GM12878 (cell line): Measurements from ENCODE around the gene ENTPD6. TPM values are rescaled to one million over a fixed set of nuclear protein-coding genes. Genes with fewer than 3 reads are reported as not detected.

ENCODE experiments used
- ATAC-seq: fragments of 200-7000 bp; cut with Tn5 transposase; 3 replicates; pipeline ENCODE4 v1.9.1; 2020; ENCODE audit warnings: mild to moderate bottlenecking, moderate library complexity
- BruUV-seq: library from RNA; stranded (reverse); fragments of 400-500 nt; replicated peaks from 2 replicates; lab custom pipeline; 2021; lab: Mats Ljungman, UMichigan
- CTCF ChIA-PET: fragments of 300-600 bp; sonication (Branson Sonifier 250); formaldehyde crosslinking; extraction: SDS; loops from one replicate; lab custom pipeline; 2021; ENCODE audit warnings: inconsistent platforms; lab: Yijun Ruan, JAX
- POLR2A ChIA-PET: fragments of 350-600 bp; formaldehyde crosslinking; extraction: SDS; loops from one replicate; lab custom pipeline; 2021; ENCODE audit warnings: inconsistent platforms; lab: Charles Lee
- RAD21 ChIA-PET: fragments of 300-600 bp; sonication (Branson Sonifier 250); formaldehyde crosslinking; loops from one replicate; lab custom pipeline; 2023; ENCODE audit warnings: antibody characterized with exemption; ENCODE audit not compliant: unreplicated experiment; lab: Charles Lee
- SMC1A ChIA-PET: fragments of 300-600 bp; sonication (Branson Sonifier 250); formaldehyde crosslinking; loops from one replicate; lab custom pipeline; 2023; ENCODE audit not compliant: unreplicated experiment, uncharacterized antibody; lab: Charles Lee
- DNase-seq: peaks from one replicate; pipeline ENCODE4 v3.0.0-alpha.2; 2011; ENCODE audit warnings: low read depth, low spot score
- FAIRE-seq: peaks from 3 replicates; lab custom pipeline; 2011; peaks lifted over from hg19 to GRCh38; lab: Jason Lieb, UNC
- H2AFZ ChIP-seq: 2 replicates; pipeline ENCODE4 v1.6.0; 2011; ENCODE audit warnings: low read depth, low read length, control low read depth; ENCODE audit not compliant: control insufficient read depth
- H3K27ac ChIP-seq: 2 replicates; pipeline ENCODE4 v1.5.1; 2011; ENCODE audit warnings: control low read depth; ENCODE audit not compliant: control insufficient read depth, insufficient read depth
- H3K27me3 ChIP-seq, 2 experiments: replicated peaks in 1 of 2; 2 replicates each; pipeline versions ENCODE4 v1.6.0 to v1.6.1; 2011; ENCODE audit warnings: low read length in 1 of 2; ENCODE audit not compliant: control insufficient read depth in 2 of 2, insufficient read depth in 2 of 2
- H3K36me3 ChIP-seq, 2 experiments: 2 replicates each; pipeline ENCODE4 v1.5.1; 2011; ENCODE audit warnings: low read length in 1 of 2; ENCODE audit not compliant: control insufficient read depth in 2 of 2, insufficient read depth in 2 of 2
- H3K4me1 ChIP-seq: 2 replicates; pipeline ENCODE4 v1.6.1; 2011; ENCODE audit warnings: mild to moderate bottlenecking, low read length, moderate library complexity, mixed read lengths; ENCODE audit not compliant: control insufficient read depth, insufficient read depth
- H3K4me2 ChIP-seq: 2 replicates; pipeline ENCODE4 v1.6.0; 2011; ENCODE audit warnings: control low read depth; ENCODE audit not compliant: control insufficient read depth, insufficient read depth
- H3K4me3 ChIP-seq: fragments of 200-600 bp; sonication (generic); 2 replicates; pipeline ENCODE4 v1.5.1; 2016
- H3K79me2 ChIP-seq: 2 replicates; pipeline ENCODE4 v1.6.0; 2011; ENCODE audit warnings: low read length; ENCODE audit not compliant: control insufficient read depth, insufficient read depth
- H3K9ac ChIP-seq: 2 replicates; pipeline ENCODE4 v1.8.0; 2011; ENCODE audit warnings: low read length, control low read depth, mixed read lengths; ENCODE audit not compliant: control insufficient read depth, insufficient read depth
- H3K9me3 ChIP-seq: replicated peaks from 3 replicates; pipeline ENCODE4 v1.5.1; 2011; ENCODE audit warnings: mild to moderate bottlenecking, low read length; ENCODE audit not compliant: control insufficient read depth, insufficient read depth
- H4K20me1 ChIP-seq: 2 replicates; pipeline ENCODE4 v1.6.0; 2011; ENCODE audit not compliant: control insufficient read depth, insufficient read depth
- BRCA1 ChIP-seq: IDR thresholded peaks from 2 replicates; pipeline ENCODE4 v1.6.1; 2011; ENCODE audit warnings: low read depth, low read length, improper control_type of control experiment
- CEBPZ ChIP-seq: fragments of 150-350 bp; IDR thresholded peaks from 2 replicates; pipeline ENCODE4 v1.6.1; 2016; ENCODE audit warnings: low read depth, low read length
- CREM ChIP-seq: IDR thresholded peaks from 2 replicates; pipeline ENCODE4 v1.6.1; 2014; ENCODE audit warnings: antibody characterized with exemption, low read depth
- CTCF ChIP-seq, 3 experiments: IDR thresholded peaks in 2 of 3; conservative IDR thresholded peaks in 1 of 3; 2 replicates each; pipeline ENCODE4 v1.5.1; 2011; ENCODE audit warnings: low read depth in 3 of 3, low read length in 3 of 3, mild to moderate bottlenecking in 3 of 3, control low read depth in 2 of 3, moderate library complexity in 2 of 3, inconsistent platforms in 1 of 3, mixed read lengths in 1 of 3; ENCODE audit not compliant: control insufficient read depth in 2 of 3, insufficient read depth in 1 of 3; ENCODE audit errors: extremely low read depth in 1 of 3
- EED ChIP-seq: sonication (generic); IDR thresholded peaks from 2 replicates; pipeline ENCODE4 v1.6.1; 2016; ENCODE audit warnings: antibody characterized with exemption, low read depth
- HDAC6 ChIP-seq: fragments of 200-600 bp; sonication (generic); IDR thresholded peaks from one replicate; pipeline ENCODE4 v1.8.0; 2017; ENCODE audit warnings: antibody characterized with exemption; ENCODE audit not compliant: unreplicated experiment
- JUNB ChIP-seq: IDR thresholded peaks from 2 replicates; pipeline ENCODE4 v1.6.1; 2016; ENCODE audit warnings: antibody characterized with exemption, mild to moderate bottlenecking
- MLLT1 ChIP-seq: fragments of 450-650 bp; IDR thresholded peaks from 2 replicates; pipeline ENCODE4 v1.6.1; 2016; ENCODE audit warnings: mild to moderate bottlenecking
- RELB ChIP-seq: fragments of 450-650 bp; IDR thresholded peaks from 2 replicates; pipeline ENCODE4 v1.6.1; 2017; ENCODE audit warnings: low read depth, mild to moderate bottlenecking, moderate library complexity
- RFX5 ChIP-seq: IDR thresholded peaks from 2 replicates; pipeline ENCODE4 v1.6.1; 2011; ENCODE audit warnings: low read depth, low read length, improper control_type of control experiment
- SPI1 ChIP-seq: IDR thresholded peaks from 2 replicates; pipeline ENCODE4 v1.6.1; 2011; ENCODE audit warnings: low read depth, mild to moderate bottlenecking, low read length, moderate library complexity, borderline replicate concordance; ENCODE audit not compliant: insufficient read depth
- SREBF2 ChIP-seq: IDR thresholded peaks from 2 replicates; pipeline ENCODE4 v1.6.1; 2012; ENCODE audit warnings: mild to moderate bottlenecking, low read length
- USF2 ChIP-seq: IDR thresholded peaks from 2 replicates; pipeline ENCODE4 v1.6.1; 2011; ENCODE audit warnings: low read depth, low read length, improper control_type of control experiment, borderline replicate concordance
- YY1 ChIP-seq: IDR thresholded peaks from 2 replicates; pipeline ENCODE4 v1.6.1; 2011; ENCODE audit warnings: low read depth, mild to moderate bottlenecking, low read length
- WGBS: methylation state at CpG from one replicate; pipeline ENCODE4 v1.1.6; 2016; ENCODE audit warnings: low lambda C conversion rate; ENCODE audit not compliant: insufficient replicate concordance, insufficient coverage; ENCODE audit errors: missing lambda C conversion rate; 5-methylcytosine and 5-hydroxymethylcytosine counted together
- in situ Hi-C: fragments of 300-500 bp; cut with MboI; formaldehyde crosslinking; loops from 9 replicates; pipeline ENCODE4 v1.14.3; 2018; ENCODE audit warnings: mixed read lengths
- intact Hi-C: fragments of 100-400 bp; cut with micrococcal nuclease; formaldehyde crosslinking; loops from one replicate; pipeline ENCODE4 v1.14.2; 2022; ENCODE audit not compliant: unreplicated experiment
- polyA plus RNA-seq, 11 experiments: library from polyadenylated mRNA; depleted of rRNA in 4 of 11; unstranded in 6 of 11; stranded (reverse) in 5 of 11; fragments of >200 nt; fragmentation: Nextera tagmentation in 4 of 11; fragmentation: Illumina TruSeq in 1 of 11; extraction: Ambion mirVana in 4 of 11; extraction: Trizol in 1 of 11; gene quantifications; 1 replicate in 1 of 11; 2 replicates in 10 of 11; pipeline versions ENCODE4 v1.2.1 to v1.2.3, GENCODE V29; 2011 to 2016; ENCODE audit warnings: inconsistent platforms in 2 of 11, missing spikeins in 2 of 11, low read depth in 1 of 11
- total RNA-seq, 4 experiments: library from RNA; depleted of rRNA in 3 of 4; stranded (reverse); fragments of >200 nt in 3 of 4; fragmentation: Illumina TruSeq in 1 of 4; extraction: Trizol in 1 of 4; gene quantifications; 2 replicates each; pipeline versions ENCODE4 v1.2.1 to v1.2.3, GENCODE V29; 2013 to 2021

ENTPD6 gene
- total and polyA plus RNA-seq, 10 of the 15 experiments (the other 5 are each of a cell fraction or from before 2014, with no cell fraction given) = 0.53 to 45.4 (median 31.1) TPM

- in situ Hi-C loops (no loop called here), intact Hi-C loops (no loop called here)
- CTCF ChIA-PET = no interaction called here
- ATAC-seq = no peak
- no peaks in the 10 kb centered on the region; a peak in 2 of 4 replicates for H3K36me3 ChIP-seq
- H3K27ac ChIP-seq = no peak overlapping the region
- H3K4me1 ChIP-seq = peaks cover 3% of the 10 kb centered on the region
- DNase-seq = no peak
- H3K9ac ChIP-seq = no peak overlapping the region
- no peaks in the 10 kb centered on the region for H3K27me3 ChIP-seq
- H3K4me3 ChIP-seq = no peak overlapping the region
- H2AFZ ChIP-seq = no peak overlapping the region
- SMC1A ChIA-PET = no interaction called here
- no peaks in the 10 kb centered on the region for H3K79me2 ChIP-seq
- H3K9me3 ChIP-seq = no peaks in the 10 kb centered on the region
- FAIRE-seq = no peak
- H4K20me1 ChIP-seq = no peaks in the 10 kb centered on the region
- POLR2A ChIA-PET = no interaction called here
- BruUV-seq = no TSS peak
- RAD21 ChIA-PET = no interaction called here
- no peak overlapping the region for H3K4me2 ChIP-seq
- 86% methylated on average over 27 of the region's 28 CpGs for WGBS
- TF ChIP-seq RELB (no peak), RFX5 (no peak), HDAC6 (no peak), CEBPZ (no peak), BRCA1 (no peak), JUNB (no peak), EED (no peak), YY1 (no peak), CREM (no peak), CTCF (IDR thresholded peaks at IDR 0.05 in 2 of 3, conservative IDR thresholded peaks at IDR 0.05 in 1 of 3; ENCODE audit: control insufficient read depth in 2 of 3, extremely low read depth in 1 of 3, insufficient read depth in 1 of 3, low read depth in 3 of 3, low read length in 3 of 3) (no peak), MLLT1 (no peak), SREBF2 (no peak), SPI1 (no peak), USF2 (no peak)
These were observed 31.2 kb downstream of the ENTPD6 start for GRCh38 chr20:25226433-25227316.
